Right renal pelvis (tissue), 4 donors: ENCODE measurements around the gene SPI1. TPM values are rescaled to one million over a fixed set of nuclear protein-coding genes. Genes with fewer than 3 reads are reported as not detected.
"Not testable (repeated sequence)": the region's sequence is repeated elsewhere in the genome, so short reads cannot be mapped to it uniquely, and the experiment has no call there.

Source experiments
- DNase-seq, 4 donors: peaks; one replicate each; pipeline ENCODE4 v3.0.0-alpha.2; 2013; ENCODE audit warnings: low read depth in 4 of 4, low spot score in 3 of 4, missing footprints in 1 of 4
- polyA plus RNA-seq, 4 donors: library from polyadenylated mRNA; unstranded; fragments of 120-200 nt; gene quantifications; one replicate each; pipeline ENCODE4 v1.2.1, GENCODE V29; 2013; ENCODE audit not compliant: insufficient read length in 4 of 4

SPI1 gene
- polyA plus RNA-seq, 4 donors = 2.7 to 3.7 (median 3.4) TPM

DNA sequence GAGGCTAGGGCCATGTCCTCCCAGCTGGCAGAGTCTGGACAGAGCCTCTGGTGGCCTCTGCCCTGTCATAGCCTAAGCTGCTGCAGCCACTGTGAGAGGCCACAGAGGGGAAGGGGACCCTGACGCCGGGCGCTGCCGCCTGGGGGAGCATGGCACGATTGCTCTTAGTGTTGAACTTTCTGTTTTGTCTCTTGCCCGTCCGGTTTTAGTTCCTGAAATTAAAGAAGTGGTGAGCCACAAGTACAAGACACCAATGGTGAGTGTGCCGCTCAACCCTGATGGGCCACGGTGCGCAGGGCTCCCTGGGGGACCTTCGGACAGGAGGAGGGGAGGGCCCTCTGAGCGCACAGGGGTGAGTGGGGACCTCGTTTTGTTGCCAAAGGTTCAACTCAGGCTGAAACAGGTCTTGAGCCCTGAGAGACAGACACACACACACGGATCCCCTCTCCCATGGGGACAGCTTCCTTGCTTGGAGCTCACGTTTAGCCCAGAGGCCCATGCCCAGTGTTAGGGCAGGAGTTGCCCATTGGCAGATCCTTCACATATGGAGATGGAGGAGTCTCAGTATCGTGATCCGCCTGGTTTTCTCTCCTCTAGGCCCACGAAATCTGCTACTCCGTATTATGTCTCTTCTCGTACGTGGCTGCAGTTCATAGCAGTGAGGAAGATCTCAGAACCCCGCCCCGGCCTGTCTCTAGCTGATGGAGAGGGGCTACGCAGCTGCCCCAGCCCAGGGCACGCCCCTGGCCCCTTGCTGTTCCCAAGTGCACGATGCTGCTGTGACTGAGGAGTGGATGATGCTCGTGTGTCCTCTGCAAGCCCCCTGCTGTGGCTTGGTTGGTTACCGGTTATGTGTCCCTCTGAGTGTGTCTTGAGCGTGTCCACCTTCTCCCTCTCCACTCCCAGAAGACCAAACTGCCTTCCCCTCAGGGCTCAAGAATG is 49.6 kb downstream of the SPI1 start:
- no peak for DNase-seq

DNA sequence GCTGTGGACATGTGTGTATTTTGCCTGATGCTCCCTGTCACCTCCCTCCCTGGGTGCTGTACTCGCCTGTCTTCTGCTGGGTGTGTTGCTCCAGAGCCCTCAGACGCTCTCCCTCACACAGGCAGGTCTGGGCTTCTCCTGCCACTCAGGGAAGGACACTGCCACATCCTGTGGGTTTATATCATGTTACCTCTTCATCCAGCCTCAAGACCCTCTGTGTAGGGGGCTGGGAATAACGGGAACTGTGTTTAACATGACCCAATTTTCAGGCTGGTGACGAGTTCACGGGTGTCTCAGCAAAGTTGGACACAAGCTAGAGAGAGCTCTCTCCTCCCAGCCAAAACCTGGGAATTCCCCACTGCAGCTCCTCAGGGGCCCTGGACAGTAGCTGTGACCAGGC is 50.4 kb downstream of the SPI1 start:
- no peak for DNase-seq

DNA sequence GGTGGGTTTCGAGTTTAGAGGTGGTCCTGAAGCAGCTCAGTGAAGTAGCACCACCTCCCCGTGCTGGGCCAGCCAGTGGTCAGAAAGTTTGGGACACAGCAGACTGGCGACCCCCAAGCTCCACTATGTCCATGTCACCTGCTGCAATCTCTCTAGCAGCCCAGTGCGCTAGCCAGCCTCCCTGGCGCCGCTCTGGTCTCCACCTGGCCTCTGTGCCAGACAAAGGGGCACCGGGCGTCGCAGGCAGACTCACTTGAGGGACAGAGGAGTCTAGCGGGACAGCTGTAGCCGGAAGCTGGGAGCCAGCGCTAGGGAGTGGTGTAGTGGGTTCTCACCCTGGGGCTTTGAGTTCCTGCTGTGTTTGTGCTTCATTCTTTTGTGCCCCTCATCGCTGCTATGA is 51.3 kb downstream of the SPI1 start:
- DNase-seq = no peak

DNA sequence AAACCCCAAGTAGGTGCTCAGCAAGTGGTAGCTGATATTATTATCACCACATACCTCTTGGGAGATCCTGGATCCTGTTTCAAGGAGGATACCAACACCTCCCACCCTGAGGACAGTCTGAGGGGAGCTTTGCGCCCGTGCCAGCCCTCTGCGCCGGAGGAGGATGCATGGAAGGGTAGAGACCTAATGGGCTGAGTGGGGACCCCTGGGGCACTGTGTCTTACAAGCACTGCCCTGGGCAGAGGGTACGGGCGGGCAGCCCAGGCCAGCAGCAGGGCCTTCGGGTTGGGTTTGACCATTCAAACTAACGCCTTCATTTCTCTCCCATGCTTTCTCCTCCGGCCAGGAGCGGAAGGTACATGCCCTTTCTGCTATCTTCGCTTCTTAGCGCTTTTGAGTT is 52.1 kb downstream of the SPI1 start:
- no peak for DNase-seq

DNA sequence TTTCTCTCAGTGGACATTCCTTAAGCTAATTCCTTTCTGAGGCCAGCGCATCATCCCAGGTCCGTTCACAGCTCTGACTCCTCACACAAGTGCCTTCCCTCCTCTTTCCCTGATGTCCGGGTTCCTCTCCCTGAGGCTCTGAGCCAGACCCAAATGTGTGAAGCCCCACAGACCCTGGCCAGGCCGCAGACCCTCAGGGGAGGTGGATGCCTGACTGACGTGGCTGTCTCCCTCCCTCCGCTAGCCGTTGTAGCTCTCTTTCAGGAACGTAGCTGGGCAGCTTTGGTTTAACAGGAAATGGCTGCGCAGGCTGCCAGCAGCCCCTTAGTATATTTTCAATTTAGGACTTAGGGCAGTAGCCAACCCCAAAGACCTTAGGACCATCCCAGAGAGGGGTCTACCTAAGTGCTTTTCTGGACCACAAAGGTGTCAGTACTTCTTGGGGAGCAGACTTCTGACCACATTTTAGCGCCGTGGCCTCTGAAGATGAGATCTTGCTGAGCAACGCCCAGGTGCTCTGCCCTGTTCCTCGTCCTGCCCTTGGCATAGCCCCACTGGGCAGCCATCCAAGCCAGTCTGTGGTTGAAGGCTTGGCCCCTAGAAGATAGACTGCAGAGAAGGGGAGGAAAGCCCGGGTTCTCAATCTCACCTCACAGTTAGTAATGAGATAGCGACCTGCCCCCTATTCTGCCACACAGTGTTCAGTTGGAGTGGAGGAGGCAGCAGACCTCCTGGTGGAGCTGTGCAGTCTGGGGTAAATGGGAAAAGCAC is 52.9 kb downstream of the SPI1 start:
- DNase-seq = no peak

DNA sequence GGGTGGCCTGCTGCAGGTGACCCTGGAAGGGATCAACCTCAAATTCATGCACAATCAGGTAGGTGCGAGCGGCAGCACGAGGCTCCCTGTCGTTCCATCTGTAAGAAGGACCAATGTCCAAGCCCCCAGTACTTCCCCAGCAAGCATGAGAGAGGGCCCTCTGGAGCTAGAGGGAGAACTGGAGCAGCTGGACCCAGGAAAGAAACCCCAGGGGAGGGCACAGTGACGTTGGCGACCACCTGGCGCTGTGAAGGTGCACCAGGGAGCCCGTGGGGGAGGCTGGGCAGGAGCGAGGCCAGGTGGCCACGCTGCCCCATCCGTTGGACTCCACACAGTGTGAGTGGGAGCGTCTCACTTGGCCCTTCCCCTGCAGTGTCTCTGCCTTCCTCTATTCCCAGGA is 53.8 kb downstream of the SPI1 start:
- DNase-seq = no peak

DNA sequence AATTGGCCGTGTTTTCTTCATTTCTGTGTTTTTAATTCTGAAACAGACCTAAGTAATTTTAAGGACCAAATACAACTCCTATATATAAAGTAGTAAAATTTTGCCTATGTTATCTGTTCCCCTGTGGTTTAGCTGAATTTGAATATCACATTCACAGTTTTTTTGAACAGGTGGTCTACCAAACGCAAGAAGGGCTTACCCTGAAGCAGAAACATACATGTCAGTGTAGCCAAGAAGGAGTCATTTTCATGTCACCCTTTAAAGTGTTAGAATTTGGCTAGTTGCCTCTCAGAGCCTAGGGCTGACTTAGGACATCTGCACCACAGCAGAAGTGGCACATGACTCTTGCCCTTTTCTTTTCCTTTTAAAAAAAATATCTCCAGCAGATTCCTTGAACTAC is 60.2 kb downstream of the SPI1 start:
- DNase-seq = no peak

DNA sequence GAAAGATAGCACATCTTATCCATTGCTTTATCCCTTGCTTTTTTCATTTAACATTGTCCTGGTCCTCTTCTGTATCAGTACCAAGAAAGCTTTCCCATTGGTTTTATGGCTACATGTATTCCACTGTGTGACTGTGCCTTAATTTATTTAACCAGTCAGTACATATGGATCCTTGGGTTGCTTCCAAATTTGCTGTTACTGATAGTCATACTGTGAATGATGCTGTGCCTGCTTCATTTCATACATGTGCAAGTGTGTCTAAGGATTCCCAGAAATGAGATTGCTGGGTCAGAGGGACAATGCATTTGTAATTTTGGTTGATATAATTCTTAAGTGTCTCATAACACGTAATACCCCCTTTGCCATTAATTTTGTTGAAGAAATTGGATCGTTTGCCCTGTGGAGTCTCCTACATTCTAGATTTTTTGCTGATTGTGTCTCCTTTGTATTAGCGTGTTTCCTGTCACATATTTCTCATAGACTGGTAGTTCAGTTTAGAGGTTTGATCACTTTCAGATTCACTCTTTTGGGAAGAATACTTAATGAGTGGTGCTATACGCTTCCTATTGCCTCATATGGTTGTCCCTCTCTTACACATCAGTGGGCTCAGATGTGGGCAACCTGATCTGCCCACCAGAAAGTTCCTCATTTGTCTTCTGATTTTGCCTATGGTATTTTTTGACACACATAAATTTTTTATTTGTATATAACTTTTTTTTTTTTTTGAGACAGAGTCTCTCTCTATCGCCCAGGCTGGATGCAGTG is 61.1 kb downstream of the SPI1 start:
- no peak for DNase-seq

DNA sequence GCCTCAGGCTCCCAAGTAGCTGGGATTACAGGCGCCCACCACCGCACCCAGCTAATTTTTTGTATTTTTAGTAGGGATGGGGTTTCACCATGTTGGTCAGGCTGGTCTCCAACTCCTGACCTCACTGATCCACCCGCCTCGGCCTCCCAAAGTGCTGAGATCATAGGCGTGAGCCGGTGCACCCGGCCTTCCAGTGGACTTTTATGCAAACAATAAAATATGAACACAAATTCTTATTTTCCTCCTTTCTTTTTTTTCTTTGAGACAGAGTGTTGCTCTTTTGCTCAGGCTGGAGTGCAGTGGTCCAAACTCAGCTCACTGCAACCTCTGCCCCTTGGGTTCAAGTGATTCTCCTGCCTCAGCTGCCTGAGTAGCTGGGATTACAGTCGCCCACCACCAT is 61.8 kb downstream of the SPI1 start:
- not testable (repeated sequence) for DNase-seq

DNA sequence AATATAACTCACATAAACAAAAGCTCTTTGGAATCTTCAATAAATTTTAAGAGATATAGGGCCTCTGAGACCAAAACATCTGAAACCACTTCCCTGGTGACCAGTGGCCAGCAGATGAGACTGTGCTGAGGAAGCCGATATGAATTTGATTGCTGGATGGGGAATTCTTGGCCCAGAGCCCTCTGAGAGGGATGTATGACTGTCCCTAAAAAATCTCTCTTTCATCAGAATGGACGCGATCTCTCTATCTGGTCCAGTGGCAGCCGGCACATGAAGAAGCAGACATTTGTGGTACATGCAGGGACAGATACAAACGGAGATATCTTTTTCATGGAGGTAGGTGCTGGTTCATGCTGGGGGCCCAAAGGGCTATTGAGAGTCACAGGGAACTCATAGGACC is 63.4 kb downstream of the SPI1 start:
- DNase-seq = no peak

DNA sequence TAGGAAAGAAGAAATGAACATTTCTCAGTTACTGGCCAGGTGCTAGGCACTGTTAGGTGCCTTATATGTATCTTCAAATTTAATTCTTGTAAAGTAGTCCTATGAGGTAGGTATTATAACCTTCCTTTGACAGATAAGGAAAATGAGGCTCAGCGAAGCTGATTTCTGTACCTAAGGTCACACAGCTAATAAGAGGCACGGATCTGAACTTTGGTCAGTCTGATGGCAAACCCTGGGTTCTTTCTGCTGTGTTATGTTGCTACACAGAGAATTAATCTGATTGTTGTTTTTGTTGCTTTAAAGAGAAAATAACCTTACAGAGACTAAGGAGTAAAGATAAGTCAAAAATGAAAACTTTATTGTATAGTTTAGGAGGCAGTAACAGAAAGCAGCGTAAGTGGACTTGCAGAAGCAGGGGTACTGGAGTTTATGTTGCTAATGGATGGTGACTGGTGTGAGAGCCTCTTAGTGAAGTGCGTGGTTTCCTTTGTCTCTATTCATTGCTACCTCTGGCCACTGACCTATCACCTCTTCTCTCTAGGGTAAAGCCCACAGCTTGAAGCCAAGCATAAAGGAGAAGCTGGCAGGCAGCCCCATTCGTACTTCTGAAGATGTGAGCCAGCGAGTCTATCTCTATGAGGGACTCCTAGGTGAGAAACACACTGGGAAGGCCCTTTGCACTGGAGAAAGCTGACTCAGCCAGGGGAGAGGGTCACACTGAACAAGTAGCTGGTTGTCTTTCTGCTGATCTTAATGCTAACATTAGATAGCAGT is 70.1 kb downstream of the SPI1 start:
- no peak for DNase-seq

DNA sequence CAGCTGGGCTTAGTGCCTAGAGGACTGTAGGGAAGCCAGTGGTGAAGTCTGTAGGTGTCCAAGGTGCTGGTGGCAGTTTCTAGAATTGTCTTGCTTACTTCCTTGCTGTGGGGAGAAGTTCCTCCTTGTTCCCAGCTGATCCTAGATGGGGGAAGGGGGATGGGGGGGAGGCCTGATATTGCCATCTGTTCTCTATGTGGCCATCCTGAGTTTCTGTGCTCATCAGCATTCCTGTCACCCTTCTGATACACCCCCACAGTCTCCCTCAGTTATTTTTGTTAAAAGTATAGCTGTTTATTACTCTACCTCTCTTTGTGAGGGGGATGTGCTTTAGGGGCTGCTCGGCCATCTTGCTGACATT is 71.9 kb downstream of the SPI1 start:
- no peak for DNase-seq

DNA sequence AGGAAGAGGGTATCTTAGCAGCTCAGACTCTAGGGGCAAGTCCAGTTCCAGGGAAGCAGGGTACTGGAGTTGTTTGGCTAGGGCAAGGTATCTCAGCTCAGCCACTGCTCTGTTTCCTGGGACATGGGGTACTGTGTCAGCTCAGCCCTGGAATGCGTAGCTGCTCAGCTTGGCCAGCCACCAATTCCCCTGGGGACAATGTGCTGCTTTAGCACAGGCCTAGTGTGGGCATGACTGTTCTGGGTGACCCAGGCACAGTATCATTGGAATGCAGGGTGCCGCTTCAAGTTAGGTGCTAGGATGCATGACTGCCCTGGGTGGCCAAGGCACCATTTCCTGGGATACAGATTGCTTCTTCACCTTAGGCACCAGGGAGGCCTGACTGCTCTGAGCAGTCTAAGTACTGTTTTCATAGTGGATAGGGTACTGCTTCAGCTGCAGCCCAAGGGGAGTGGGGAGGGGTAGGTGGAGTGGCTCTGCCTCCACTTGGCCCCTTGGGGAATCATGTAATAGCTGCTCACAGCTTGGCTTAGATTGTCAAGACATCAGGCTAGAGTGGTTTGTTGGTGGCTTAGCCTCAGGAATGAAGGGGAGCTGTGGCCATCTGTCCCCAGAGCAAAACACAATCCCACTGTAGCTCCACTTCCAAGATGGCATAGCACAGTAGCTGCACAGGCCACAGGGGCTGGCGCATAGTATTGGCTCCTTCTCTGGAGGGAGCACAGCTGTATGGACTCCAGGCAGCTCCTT is 72.4 kb downstream of the SPI1 start:
- DNase-seq = no peak

Other genes with a start within 250 kb of the SPI1 start
- 10 to 100 TPM; 78.0 to 79.7 (median 79.1) TPM for gene ARFGAP2, start 201.7 kb downstream of the SPI1 start, polyA plus RNA-seq
- gene PACSIN3, start 192.1 kb downstream of the SPI1 start, polyA plus RNA-seq = 10 to 100 TPM; 28.1 to 42.0 (median 31.3) TPM
- 10 to 100 TPM; 19.6 to 21.9 (median 21.5) TPM for gene DDB2, start 163.6 kb downstream of the SPI1 start, polyA plus RNA-seq
- gene ACP2, start 129.7 kb downstream of the SPI1 start, polyA plus RNA-seq = 10 to 100 TPM; 50.8 to 61.4 (median 56.5) TPM
- 10 to 100 TPM; 41.2 to 42.0 (median 41.8) TPM for gene NR1H3, start 120.6 kb downstream of the SPI1 start, polyA plus RNA-seq
- 10 to 100 TPM; 34.5 to 51.2 (median 39.9) TPM for gene MADD, start 108.4 kb downstream of the SPI1 start, polyA plus RNA-seq
- under 1 TPM; 0.04 to 0.13 (median 0.11) TPM for gene MYBPC3, start 25.8 kb downstream of the SPI1 start, polyA plus RNA-seq
- gene SLC39A13, start 30.0 kb upstream of the SPI1 start, polyA plus RNA-seq = 10 to 100 TPM; 47.0 to 73.0 (median 53.9) TPM
- 100 to 1,000 TPM; 146 to 162 (median 150) TPM for gene PSMC3, start 47.9 kb upstream of the SPI1 start, polyA plus RNA-seq
- under 1 TPM; 0.14 to 0.31 (median 0.21) TPM for gene RAPSN, start 70.6 kb upstream of the SPI1 start, polyA plus RNA-seq
- 100 to 1,000 TPM in 2 of 4 donors, 10 to 100 TPM in 2; 88.1 to 109 (median 104) TPM for gene CELF1, start 174.6 kb upstream of the SPI1 start, polyA plus RNA-seq
- 10 to 100 TPM; 50.1 to 59.8 (median 57.8) TPM for gene PTPMT1, start 187.1 kb upstream of the SPI1 start, polyA plus RNA-seq
- gene KBTBD4, start 200.4 kb upstream of the SPI1 start, polyA plus RNA-seq = 10 to 100 TPM; 26.1 to 27.5 (median 26.5) TPM
- 100 to 1,000 TPM; 146 to 149 (median 148) TPM for gene NDUFS3, start 200.5 kb upstream of the SPI1 start, polyA plus RNA-seq
- under 1 TPM; 0.19 to 0.40 (median 0.26) TPM for gene FAM180B, start 208.1 kb upstream of the SPI1 start, polyA plus RNA-seq
- gene C1QTNF4, start 215.9 kb upstream of the SPI1 start, polyA plus RNA-seq = 10 to 100 TPM in 1 of 4 donors, 1 to 10 TPM in 3; 5.4 to 12.0 (median 6.1) TPM